ENCODE data around the gene PRKACA.

GRCh38 chr19:14150041-14150769 lies 32.6 kb upstream of the PRKACA start:
- no peak for TF ChIP-seq CTCF (tag by site-specific recombination; IDR thresholded peaks at IDR 0.05)
- no peak for TF ChIP-seq ZSCAN16 (tag by site-specific recombination; IDR thresholded peaks at IDR 0.05)
- TF ChIP-seq ZNF211 (tag by site-specific recombination; IDR thresholded peaks at IDR 0.05; ENCODE audit: low read depth), result no peak
- TF ChIP-seq KLF10 (tag by site-specific recombination; IDR thresholded peaks at IDR 0.05), result no peak
- TF ChIP-seq YY1 (tag by site-specific recombination; IDR thresholded peaks at IDR 0.05), result no peak
- TF ChIP-seq KLF9 (tag by site-specific recombination; IDR thresholded peaks at IDR 0.05; ENCODE audit: low read depth), result no peak
- no peak for TF ChIP-seq ZBTB49 (tag by site-specific recombination; IDR thresholded peaks at IDR 0.05; ENCODE audit: low read depth)
- TF ChIP-seq ZNF274 (IDR thresholded peaks at IDR 0.05; ENCODE audit: low read length), result no peak
- TF ChIP-seq ZNF274 (tag by site-specific recombination; IDR thresholded peaks at IDR 0.05; ENCODE audit: borderline replicate concordance), result no peak
- no peak for TF ChIP-seq ZNF701 (tag by site-specific recombination; IDR thresholded peaks at IDR 0.05)
- no peak for TF ChIP-seq REST (tag by site-specific recombination; IDR thresholded peaks at IDR 0.05)
- TF ChIP-seq ATF2 (tag by site-specific recombination; IDR thresholded peaks at IDR 0.05; ENCODE audit: low read depth), result no peak
- TF ChIP-seq TCF7L2 (IDR thresholded peaks at IDR 0.05; ENCODE audit: borderline replicate concordance, low read depth, low read length), result no peak

Measured in HEK293 (cell line).